ENCODE measurements around the gene FAM124A.

FAM124A gene

DNA sequence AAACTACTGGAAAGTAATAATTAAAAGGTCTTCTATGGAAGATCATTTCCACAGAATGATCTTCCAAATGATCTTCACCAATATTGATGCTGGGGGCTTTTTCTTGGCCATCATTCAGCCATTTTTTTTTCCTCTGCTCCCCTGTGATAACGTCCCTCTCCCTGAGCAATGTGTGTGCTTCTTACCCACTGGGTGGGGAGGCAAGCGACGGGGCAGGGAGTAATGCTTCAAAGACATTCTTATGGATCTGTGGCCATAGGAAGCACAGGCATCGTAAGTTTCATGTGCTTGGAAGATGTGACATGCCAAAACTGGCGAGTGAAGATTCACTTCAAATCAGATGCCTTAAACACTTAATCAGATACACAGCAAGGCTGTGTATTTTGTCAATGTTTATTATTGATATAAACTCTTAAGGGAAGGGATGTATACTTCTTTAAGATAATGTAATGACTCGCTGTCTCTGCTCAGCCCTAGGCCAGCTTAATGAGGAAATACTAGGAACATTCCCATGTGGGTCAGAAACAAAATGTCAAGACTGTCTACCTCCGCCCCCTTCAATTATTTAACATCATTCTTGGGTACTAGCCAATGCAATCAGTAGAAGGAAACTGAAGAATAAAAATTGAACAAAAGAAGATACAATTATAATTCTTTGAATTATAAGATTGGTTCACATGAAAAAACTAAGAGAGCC, 83.2 kb downstream of the FAM124A start:
- DNase-seq (ENCODE audit: low read depth in 2 of 2), result no peak

DNA sequence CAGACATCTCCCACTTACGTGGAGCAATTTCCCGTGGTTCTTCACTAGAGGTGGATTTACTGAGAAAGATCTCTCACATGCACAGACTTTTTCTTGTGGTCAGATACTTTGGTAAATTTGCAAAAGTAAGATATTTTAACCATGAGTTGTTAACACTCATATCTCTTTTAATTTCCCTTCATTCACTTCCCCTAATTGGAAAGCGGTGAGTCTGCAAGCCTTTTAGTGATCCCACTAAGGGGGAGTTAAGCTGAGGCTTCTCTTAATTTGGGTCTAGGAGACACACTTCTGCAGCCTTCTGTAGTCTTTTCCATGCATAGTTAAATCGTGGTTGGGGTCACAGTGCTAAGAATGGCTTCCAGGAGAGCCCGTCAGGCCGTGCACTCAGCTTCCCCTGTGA, 86.6 kb downstream of the FAM124A start:
- DNase-seq (ENCODE audit: low read depth in 2 of 2), result no peak

DNA sequence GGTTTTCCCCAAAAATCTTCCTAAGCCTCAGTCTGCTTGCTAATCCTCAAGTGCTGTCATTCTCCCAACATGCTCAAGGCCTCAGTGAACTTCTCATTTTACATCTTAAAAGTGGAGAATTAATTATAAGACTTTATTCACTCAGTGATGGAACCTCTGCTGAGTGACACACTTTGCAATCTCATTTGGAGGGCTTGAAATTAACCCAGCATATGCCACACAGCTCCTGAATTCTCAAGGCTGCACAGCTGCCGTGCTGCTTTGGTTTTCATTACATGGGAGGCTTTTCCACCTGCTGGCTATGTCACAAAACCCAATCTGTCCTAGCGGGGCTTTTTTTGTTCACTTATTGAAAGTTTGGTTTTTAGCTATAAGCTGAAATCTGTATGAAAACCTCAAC, 89.0 kb downstream of the FAM124A start:
- no peak for DNase-seq (ENCODE audit: low read depth in 2 of 2)

DNA sequence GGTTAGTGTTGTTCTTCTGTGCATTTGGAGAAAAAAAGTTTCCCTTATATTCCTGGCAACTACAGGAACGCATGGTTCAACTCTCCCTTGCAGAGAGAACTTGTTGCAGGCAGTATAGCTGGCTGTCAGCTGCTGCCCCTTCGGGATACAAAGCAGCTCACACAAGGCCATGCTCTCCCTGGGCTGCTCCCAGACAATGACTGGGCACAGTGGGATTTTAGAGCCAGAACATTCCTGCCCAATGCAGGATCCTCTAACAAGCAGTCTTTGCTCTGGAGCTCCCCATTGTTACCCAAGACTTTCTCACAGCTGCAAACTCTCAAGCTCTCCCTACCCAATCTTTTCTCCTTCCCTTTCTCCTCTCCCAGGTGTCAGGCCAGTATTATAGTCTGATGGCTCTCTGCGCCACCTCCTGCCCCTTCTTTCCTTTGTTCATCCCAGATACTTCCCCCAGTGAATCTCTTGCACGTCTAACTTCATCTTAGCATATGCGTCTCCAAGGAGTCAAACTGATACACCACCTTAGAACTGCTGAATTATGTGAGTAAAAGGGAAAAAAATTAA, 89.8 kb downstream of the FAM124A start:
- DNase-seq (ENCODE audit: low read depth in 2 of 2), result no peak

GRCh38 chr13:51313619-51314018, 91.4 kb downstream of the FAM124A start:
- no peak for DNase-seq (ENCODE audit: low read depth in 2 of 2)

DNA sequence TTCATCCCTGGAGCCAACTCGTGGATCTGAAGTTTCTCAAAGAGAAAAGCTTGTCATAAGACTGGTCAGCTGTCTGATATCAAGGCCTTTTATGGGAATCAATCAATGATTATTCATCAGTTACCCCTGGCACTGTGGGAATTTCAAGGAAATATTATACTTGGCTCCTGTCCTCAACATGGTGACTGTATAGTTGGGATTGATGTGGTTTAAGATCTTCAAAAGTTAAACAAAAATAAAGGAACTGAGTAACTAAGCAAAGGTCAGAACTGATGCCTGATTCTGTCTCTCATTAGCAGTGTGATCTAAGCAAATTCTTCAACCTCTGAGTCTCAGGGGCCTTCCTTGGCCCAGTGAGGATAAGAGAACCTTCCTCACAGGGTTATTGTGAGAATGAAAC, 95.1 kb downstream of the FAM124A start:
- DNase-seq (ENCODE audit: low read depth in 2 of 2), result no peak

DNA sequence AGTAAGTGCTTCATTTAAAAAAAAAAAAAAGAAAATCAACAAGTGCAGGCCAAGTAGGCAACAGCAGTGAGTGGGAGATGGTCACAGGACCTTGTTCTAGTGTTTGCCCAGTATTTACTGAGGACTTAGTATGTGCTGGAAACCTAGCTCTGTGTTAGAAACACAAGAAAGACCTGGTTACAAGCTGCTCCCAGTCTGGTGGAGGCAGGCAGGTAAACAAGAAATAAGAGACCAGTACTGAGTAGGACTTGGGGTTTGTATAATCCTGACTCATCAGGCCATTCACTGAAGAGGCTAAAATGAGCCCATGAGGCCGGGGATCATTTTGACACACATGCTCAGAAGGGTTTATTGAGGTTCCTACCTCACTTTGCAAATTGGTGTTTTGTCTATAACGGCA, 95.8 kb downstream of the FAM124A start:
- DNase-seq (ENCODE audit: low read depth in 2 of 2), result no peak

- no peak for DNase-seq (ENCODE audit: low read depth in 2 of 2)
Observed at GRCh38 chr13:51318876-51319275, 96.7 kb downstream of the FAM124A start.

DNA sequence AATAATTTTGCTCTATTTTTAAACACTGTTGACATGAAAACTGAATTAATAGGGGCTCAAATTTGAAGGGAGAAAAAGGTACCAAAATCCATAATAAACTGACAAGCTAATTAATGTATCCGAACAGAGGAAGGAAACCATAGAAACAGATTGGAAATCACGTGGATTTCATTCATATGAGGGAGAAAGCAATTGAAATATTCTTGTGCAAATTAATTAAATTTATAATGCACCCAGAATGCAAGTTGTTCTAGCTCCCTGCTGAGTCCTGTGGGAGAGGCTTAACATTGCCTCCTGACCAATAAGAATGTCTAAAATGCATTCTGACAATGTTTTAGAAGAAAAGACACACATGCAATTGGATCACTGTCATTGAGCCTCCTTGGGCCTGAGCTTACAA, 99.6 kb downstream of the FAM124A start:
- no peak for DNase-seq (ENCODE audit: low read depth in 2 of 2)

DNA sequence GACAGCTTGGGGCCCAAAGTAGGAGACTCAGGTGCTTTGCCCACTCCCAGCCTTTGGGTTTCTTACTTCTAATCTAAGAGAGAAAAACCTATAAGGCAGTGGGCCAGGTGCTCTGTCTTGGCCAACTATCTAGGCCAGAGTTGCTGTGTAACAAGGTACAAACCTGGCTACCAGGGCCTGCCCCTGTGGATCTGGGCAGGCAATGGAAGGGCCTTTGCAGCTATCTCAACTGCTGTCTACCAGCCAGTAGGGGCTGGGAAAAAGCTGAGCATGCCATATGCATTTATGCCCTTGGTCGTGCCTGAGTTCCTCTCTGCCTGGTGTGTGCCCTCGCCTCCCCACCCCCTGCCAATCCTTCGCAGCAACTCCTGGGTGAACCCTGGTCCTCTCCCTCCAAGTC, 100.6 kb downstream of the FAM124A start:
- no peak for DNase-seq (ENCODE audit: low read depth in 2 of 2)

DNA sequence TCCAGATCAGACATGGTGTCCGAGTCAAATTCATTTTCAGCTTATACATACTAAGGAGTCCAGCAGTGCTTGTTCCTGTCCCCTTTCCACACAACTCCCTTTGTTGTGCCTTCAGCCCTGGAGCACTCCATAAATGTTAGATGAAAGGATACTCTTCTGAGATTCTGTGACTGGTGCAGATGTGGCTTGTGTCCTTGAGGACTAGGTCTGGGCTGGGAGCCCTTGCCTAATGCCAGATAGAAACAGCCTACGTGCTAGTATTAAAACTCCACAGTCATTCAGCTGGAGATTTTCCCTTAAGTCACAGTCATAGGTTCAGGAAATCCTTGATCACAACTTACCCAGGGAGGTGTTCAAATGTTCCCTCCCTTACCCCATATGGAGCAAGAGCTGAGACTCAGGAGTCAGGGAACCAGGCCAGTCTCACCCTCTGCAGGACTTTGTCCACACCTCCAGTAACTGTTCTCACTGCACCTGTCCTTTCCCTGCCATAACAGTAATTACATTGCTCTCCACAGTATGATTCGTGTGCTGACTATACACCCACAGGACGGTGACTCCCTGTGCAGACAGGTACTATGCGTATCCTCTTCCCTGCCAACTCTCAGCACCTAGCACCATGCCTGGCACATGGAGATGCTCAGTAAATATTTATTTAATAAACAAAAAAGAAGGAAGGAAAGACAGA, 101.8 kb downstream of the FAM124A start:
- DNase-seq (ENCODE audit: low read depth in 2 of 2), result no peak

DNA sequence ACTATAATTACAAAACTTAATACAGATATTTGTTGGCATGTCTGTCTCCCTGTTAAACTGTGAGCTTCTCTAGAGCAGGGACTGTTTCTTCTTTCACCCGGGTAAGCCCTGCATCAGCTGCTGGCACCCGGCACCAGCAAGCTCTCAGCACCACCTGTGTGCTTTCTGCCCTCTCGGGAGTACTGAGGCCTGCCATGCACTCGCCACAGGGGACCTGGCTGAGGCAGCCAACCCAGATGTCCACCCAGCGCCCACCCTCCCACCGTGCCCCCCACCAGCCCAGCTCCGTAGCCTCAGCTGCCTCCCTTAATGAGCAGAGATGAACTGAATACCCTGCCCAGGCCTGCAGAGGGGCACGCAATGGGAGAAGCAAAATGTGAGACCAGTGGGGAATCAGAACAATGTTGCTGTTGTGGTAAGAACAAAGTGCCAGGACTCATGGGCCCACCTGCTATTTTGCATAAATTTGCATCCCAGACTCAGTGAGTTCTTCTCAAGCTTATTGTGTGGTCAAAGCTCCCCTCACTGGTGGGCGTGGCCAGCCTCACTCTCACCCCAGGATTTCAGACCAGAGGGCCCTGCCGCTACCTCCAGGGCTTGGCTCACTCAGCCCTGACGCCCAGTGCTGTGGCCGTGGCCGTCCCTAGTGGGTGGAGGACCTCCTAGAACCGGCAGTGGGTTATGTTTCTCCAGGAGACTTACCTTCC, 102.7 kb downstream of the FAM124A start:
- DNase-seq (ENCODE audit: low read depth in 2 of 2), result no peak

DNA sequence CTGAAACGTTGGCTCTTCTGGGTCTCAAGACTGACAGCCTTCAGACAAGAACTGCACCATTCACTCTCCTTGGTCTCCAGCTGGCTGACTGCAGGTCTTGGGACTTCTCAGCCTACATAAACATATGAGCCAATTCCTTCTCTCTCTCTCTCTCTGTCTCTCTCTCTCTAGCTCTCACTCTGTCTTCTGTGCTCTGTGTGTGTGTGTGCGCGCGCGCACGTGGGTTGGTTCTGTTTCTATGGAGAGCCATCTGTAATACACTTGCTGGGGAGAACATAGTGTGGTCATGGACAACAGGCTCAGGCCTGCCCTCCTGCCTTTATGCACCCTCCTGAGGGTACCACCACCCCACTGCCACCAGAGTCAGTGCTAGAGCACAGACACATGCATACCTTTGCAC, 103.6 kb downstream of the FAM124A start:
- no peak for DNase-seq (ENCODE audit: low read depth in 2 of 2)

GRCh38 chr13:51326777-51327176, 104.6 kb downstream of the FAM124A start:
- no peak for DNase-seq (ENCODE audit: low read depth in 2 of 2)

DNA sequence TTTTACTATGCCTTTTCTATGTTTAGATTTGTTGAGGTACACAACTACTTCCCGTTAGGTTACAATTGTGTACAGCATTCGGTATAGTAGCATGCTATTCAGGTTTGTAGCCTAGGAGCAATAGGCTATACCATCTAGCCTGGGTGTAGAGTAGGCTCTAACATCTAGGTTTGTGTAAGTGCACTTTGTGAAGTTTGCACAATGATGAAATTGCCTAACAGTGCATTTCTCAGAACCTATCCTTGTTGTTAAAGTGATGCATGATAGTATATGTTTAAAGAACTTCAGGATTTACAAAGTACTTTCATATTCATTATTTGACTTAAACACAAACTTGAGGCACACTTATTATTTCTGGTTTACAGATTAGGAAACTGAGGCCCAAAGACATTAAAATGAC, 105.8 kb downstream of the FAM124A start:
- no peak for DNase-seq (ENCODE audit: low read depth in 2 of 2)

GRCh38 chr13:51328488-51328887, 106.3 kb downstream of the FAM124A start:
- no peak for DNase-seq (ENCODE audit: low read depth in 2 of 2)

GRCh38 chr13:51329606-51330005, 107.4 kb downstream of the FAM124A start:
- no peak for DNase-seq (ENCODE audit: low read depth in 2 of 2)

DNA sequence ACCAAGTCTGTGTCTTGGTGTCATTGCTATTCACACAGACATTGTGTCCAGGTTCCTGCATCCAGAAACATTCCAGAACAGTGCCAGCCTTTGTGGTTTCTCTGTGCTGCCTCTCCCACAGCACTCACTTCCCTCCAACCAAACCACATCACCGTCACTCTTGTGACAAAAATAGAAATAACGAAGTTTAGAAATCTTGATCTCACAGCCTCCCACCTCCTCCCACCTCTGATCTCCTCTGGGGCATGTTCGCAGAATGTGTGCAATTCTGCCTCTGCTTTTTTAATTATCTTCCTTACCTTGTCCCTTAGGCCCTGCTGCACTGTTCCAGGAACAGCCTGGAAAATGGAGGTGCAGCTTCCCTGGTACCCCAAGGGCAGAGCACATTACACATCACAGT, 108.6 kb downstream of the FAM124A start:
- no peak for DNase-seq (ENCODE audit: low read depth in 2 of 2)

DNA sequence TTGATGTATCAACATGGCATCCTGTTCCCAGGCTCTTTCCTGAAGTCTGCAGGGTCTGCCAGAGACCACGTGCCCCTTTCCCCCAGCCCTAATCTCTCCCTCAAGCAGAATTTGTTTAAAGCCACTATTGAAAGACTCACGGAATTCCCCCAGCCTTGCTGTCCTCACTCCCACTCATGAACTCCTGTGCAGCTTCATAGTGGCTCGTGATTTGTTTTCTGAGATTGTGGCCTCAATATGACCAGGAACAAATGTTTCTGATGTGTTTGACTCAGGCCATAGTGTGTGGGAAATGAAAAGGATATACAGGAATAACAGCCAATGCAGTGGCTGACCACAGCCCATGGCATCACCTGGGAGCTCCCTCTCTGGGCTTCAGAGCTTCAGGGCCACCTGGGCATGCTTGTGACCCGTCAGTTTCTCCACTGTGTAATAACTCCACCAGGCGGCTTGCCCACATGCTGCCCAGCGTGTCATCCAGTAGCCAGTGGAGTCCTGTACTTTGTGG, 109.2 kb downstream of the FAM124A start:
- DNase-seq (ENCODE audit: low read depth in 2 of 2), result no peak

GRCh38 chr13:51332566-51333361, 110.6 kb downstream of the FAM124A start:
- DNase-seq (ENCODE audit: low read depth in 2 of 2), result no peak

DNA sequence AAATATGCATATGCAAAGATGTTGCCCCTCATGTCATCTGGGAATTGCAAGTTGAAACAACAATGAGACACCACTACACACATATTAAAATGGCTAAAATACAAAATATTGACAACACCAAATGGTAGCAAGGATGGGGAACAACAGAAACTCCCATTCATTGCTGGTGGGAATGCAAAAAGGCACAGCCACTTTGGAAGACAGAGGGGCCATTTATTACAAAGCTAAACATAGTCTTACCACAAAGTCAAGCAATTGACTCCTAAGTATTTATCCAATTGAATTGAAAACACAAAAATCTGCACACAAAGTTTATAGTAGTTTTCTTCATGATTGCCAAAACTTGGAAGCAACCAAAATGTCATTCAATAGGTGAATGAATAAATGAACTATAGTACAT, 111.2 kb downstream of the FAM124A start:
- no peak for DNase-seq (ENCODE audit: low read depth in 2 of 2)

- DNase-seq (ENCODE audit: low read depth in 2 of 2), result no peak
Observed at GRCh38 chr13:51333826-51334225, 111.6 kb downstream of the FAM124A start.

All from stimulated activated CD8-positive, alpha-beta memory T cell treated with anti-CD3 and anti-CD28 coated beads, Interleukin-7, amount 100 ng/mL, for 1 hour (primary cell).